Measurements from ENCODE around the gene GSK3A. TPM values are rescaled to one million over a fixed set of nuclear protein-coding genes. Genes with fewer than 3 reads are reported as not detected.

GSK3A gene
- 14.0 and 15.4 TPM in 2 replicates for total RNA-seq

DNA sequence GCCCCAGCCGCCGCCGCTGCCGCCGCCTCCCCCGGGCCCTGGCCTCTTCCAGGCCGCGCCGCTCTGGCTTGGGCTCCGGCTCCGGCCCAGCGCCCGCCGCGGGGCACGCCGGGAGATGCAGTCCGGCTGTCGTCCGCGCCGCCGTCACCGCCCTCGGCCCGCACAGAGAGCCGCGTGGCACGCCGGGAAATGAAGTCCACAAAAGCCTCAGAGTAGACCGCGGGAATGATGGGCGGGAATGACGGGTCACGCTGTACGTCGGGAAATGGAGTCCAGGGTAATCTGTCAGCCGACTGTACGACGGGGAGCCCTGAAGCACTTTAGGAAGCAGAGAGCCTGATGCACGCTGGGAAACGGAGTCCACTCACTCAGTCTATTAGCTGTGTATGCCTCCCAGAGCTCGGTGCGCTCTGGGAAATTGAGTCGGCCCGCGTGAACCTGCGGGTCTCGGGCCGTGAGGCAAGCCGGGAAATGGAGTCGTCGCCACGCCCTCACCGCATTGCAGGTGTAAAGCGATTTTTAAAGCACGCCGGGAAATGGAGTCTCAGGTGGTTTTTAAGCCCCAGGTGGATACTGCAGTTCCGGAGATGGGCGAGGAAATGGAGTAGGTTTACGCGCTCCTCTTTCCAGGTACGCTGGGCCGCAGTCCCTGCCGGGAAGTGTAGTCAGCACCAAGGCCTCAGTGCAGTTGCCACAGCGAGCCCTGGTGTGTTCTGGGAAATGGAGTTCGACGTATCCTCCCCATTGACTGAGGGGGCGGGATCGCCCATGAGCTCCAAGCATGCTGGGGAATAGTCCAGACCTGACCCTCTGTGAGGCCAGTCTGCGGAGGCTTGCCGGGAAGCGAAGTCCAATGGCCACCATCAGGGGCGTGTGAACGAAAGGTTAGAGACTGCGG lies at the start of gene GSK3A:
Gene GSK3A, minus strand, starts transcription at position 91 of the 898 bp plus-strand sequence. CDS start 137 bp downstream, outside the sequence.
- peak; percentile 99 for DNase-seq (ENCODE audit: low read depth, low spot score)

DNA sequence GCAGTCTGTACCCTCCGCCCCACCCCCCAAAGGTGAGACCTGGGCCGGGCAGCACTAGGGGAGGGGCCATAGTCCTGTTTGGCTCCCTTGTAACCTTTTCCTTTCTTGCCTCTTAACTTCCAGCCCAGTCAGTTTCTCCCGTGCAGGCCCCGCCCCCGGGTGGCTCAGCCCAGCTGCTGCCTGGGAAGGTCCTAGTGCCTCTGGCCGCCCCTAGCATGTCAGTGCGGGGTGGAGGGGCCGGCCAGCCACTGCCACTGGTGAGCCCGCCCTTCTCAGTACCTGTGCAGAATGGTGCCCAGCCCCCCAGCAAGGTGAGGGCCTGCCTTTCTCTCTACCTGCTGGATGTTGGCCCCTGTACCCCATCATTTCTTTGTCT lies 49.0 kb upstream of the GSK3A start:
- DNase-seq (ENCODE audit: low read depth, low spot score), result no peak

DNA sequence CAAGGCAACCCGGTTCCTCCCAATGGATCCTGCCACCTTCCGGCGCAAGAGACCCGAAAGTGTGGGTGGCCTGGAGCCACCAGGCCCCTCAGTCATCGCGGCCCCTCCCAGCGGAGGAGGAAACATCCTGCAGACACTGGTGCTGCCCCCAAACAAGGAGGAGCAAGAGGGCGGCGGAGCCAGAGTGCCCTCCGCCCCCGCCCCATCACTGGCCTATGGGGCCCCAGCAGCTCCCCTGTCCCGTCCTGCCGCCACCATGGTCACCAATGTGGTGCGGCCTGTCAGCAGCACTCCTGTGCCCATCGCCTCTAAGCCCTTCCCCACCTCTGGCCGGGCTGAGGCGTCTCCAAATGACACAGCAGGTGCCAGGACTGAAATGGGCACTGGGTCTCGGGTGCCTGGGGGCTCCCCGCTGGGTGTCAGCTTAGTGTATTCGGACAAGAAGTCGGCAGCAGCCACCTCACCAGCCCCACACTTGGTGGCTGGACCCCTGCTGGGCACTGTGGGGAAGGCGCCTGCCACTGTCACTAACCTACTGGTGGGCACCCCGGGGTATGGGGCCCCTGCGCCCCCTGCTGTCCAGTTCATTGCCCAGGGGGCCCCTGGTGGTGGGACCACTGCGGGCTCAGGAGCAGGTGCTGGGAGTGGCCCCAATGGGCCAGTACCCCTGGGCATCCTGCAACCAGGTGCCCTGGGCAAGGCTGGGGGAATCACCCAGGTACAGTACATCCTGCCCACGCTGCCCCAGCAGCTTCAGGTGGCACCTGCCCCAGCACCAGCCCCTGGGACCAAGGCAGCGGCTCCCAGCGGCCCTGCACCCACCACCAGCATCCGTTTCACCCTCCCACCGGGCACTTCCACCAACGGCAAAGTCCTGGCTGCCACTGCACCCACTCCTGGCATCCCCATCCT lies 48.4 kb upstream of the GSK3A start:
- no peak for DNase-seq (ENCODE audit: low read depth, low spot score)

DNA sequence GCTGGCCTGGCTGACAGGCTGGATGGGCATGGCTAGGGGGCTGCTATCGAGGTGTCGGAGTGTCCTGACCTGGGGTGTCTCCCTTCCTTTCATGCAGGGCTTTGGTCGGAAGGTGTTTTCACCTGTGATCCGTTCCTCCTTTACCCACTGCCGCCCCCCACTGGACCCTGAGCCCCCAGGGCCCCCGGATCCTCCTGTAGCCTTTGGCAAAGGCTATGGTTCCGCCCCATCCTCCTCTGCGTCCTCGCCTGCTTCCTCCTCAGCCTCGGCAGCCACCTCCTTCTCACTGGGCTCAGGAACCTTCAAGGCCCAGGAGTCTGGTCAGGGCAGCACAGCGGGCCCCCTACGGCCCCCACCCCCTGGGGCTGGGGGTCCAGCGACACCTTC lies 47.7 kb upstream of the GSK3A start:
- DNase-seq (ENCODE audit: low read depth, low spot score), result no peak

DNA sequence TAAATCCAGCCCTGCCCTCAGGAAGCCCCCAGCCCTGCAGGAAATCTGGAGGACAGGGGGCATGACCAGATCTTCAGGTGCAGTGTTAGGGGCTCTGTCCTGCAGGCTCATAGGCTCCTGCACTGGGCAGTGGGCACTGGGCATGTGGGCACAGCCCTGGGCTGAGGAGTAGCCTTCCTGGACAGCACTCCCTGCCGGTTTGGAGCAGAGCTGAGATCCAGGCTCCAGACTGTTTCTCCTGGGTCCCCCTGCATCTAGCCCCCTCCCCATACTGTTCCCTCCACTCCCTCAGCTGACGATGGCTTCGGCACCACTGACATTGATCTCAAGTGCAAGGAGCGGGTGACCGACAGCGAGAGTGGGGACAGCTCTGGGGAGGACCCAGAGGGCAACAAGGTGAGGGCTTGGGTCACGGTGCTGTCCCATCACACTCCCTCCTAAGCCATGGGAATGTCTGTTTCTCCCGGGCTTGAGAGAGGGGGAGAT lies 47.2 kb upstream of the GSK3A start:
- DNase-seq (ENCODE audit: low read depth, low spot score), result no peak

DNA sequence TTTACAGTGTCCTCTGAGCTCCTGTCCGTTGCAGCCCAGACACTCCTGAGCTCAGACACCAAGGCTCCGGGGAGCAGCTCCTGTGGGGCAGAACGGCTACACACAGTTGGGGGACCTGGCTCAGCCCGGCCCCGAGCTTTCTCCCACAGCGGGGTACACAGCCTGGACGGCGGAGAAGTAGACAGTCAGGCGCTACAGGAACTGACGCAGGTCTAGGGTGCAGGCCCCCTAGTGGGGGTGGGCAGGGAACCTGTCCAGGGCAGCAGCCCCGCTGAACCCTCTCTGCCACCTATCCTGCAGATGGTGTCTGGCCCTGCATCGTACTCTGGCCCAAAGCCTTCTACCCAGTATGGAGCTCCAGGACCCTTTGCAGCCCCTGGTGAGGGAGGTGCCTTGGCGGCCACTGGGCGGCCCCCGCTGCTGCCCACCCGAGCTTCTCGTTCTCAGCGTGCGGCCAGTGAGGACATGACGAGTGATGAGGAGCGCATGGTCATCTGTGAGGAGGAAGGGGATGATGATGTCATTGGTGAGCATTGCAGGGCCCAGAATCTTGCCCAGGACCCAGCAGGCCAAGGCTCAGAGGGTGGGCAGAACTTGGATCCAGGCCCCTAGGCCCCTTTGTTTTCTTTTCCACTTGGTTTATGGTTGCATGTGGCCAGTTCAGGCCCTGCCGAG lies 46.6 kb upstream of the GSK3A start:
- no peak for DNase-seq (ENCODE audit: low read depth, low spot score)

DNA sequence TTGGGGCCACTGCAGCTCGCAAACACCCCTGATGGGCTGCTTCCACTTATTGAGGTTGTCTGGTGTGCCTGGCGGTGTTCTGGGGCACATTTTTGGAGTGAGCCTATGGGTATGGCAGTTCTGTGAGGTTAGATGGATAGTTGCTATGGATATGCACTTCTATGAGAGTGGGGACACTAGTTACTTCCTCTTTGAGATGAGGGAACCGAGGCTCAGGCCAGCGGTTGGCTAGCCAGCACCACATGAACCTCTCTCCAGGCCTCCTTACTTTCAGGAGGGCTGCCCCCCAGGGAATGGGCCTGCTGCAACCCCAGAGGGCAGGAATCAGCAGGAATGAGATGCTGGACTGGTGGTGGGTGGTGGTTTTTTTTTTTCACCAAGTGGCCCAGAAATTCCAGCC lies 46.0 kb upstream of the GSK3A start:
- no peak for DNase-seq (ENCODE audit: low read depth, low spot score)

DNA sequence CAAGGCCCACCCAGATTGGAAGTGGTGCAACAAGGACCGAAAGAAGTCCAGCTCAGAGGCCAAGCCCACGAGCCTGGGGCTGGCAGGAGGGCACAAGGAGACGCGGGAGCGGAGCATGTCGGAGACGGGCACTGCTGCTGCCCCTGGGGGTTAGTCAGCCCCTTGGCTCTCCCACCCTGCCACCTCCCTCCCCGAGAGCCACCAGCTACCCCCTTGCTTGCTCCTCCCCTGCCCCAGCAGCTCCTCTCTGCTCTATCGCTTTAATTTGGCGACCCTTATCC lies 45.4 kb upstream of the GSK3A start:
- no peak for DNase-seq (ENCODE audit: low read depth, low spot score)

DNA sequence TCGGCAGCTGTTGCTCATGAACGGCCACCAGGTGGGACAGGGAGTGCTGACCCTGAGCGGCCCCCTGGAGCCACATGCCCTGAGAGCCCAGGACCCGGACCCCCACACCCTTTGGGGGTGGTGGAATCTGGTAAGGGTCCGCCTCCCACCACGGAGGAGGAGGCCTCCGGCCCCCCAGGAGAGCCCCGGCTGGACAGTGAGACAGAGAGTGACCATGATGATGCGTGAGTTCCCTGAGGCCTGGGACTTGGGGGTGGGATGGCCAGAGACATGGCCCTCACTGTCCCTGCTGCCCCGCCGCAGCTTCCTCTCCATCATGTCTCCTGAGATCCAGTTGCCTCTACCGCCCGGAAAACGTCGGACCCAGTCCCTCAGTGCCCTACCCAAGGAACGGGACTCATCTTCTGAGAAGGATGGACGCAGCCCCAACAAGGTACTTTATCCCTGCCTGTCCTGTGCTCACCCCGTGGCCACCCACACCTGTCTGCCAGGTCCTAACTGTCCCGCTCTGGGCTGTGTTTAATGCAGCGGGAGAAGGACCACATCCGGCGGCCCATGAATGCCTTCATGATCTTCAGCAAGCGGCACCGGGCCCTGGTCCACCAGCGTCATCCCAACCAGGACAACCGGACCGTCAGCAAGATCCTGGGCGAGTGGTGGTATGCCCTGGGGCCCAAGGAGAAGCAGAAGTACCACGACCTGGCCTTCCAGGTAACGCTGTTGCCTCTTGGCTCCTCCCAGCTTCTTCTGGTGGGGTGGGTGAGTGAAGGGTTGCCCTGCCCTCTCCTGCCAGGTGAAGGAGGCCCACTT lies 44.8 kb upstream of the GSK3A start:
- no peak for DNase-seq (ENCODE audit: low read depth, low spot score)

DNA sequence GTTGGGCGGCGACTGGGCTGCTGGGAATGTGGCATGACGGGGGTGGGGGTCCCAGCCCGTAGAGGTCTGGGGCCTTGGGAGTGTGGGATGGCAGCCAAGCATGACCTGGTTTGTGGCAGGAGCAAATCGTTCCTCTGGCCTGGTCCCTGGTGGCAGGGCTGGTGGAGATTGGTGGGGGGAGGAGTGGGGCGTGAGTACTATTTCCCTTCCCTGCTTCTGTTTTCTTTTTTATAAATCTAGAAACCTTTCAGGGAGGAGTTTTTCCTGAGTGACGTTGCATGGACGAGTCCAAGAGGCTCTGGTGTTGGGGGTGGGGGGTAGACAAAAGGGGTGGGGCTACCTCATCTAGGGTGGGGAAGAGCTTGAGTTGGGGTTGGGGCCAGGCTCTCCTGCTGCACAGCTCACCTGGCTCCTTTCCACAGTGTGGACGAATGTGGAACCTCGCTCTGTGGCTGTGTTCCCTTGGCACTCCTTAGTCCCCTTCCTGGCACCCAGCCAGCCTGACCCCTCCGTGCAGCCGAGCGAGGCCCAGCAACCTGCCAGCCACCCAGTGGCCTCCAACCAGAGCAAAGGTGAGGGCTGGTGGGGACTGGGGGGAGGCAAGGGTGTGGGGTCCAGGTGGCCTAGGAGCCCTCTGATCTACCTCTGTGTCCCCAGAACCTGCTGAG lies 44.1 kb upstream of the GSK3A start:
- no peak for DNase-seq (ENCODE audit: low read depth, low spot score)

DNA sequence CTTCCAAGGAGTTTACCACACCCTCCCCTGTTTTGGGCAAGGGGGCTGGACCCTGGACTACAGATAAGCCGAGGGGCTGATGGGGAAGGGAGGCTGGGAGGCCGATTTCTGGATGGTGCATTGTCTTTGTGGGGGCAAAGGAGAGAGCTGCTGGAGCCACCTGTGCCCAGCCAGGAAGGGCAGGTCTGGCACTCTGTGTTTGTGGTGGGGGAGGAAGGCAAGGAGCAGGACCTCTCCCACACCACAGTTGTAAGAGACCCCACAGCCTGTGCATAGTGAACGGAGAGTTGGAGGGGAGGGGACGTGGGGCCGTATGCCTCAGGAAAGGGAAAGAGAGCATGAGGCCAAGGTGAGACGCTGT lies 43.6 kb upstream of the GSK3A start:
- DNase-seq (ENCODE audit: low read depth, low spot score), result no peak

DNA sequence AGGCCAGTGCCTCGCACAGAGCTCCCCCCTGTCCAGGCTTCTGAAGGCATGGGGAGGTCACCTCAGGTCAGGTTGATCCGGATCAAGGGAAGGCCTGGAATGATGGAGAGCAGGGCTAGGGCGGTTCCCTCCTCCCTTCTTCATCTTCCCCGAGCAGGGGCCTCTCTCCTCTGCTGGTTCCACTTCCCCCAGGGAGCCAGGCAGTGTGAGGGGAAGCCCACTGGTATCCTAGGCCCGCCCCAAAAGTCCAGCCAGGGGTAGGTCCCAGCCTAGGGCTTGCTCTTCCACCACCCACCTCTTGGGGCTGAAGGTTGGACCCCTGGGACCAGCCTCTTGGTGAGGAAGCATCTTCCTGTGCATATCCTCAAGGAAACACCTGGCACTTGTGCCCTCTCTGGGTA lies 43.1 kb upstream of the GSK3A start:
- DNase-seq (ENCODE audit: low read depth, low spot score), result no peak

DNA sequence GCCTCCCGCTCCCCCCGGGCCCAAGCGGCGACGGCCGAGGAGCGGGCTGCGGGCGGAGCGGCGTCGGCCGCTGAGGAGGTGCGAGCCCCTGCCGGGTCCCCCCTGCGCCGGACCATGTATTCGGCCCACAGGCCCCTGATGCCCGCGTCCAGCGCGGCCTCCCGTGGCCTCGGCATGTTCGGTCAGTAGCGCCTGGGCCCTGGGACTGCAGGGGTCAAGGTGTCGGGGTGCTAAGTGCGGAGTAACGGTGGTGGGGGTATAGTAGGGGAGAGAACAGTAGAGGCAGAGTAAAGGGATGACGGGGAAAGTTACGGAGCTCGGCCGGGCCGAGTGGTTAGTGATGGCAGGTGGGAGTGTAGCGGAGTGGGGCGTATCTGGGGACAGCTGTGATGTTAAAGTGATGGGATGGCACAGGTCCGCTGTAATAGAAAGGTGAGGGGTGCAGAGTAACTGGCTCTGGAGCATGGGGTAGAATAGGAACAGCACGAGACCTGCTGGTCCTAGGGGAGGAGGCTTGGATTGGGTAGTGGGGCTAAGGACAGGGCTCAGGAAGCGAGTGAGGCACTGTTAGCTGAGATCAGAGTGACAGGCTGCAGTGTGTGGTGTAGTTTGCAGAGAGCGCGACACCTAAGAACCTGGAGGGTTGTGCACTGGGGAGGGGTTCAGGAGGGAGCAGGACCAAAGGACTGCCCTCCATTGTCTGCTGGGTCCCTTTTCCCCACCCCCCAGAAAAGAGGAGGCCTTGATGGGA lies 42.4 kb upstream of the GSK3A start:
- no peak for DNase-seq (ENCODE audit: low read depth, low spot score)

DNA sequence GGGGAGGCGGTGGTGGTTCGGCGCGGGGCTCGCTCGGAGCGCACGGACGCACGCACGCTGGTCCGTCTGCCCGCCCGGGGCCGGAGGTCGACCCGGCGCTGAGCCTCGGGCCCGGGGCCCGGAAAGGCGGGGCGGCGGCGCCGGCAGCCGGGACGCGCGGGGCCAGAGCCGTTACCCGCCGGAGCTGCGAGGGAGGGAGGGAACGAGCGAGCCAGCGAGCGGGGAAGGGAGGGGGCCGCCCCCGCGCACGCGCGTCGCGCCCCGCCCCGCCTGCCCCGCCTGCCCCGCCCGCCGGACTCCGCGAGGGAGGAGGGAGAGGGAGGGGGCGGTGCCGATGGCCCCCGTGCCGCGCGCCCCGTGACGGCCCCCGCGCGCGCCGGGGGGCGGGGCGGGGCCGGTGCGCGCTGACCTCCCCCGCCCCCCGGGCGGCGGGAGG lies 41.7 kb upstream of the GSK3A start:
- no peak for DNase-seq (ENCODE audit: low read depth, low spot score)

DNA sequence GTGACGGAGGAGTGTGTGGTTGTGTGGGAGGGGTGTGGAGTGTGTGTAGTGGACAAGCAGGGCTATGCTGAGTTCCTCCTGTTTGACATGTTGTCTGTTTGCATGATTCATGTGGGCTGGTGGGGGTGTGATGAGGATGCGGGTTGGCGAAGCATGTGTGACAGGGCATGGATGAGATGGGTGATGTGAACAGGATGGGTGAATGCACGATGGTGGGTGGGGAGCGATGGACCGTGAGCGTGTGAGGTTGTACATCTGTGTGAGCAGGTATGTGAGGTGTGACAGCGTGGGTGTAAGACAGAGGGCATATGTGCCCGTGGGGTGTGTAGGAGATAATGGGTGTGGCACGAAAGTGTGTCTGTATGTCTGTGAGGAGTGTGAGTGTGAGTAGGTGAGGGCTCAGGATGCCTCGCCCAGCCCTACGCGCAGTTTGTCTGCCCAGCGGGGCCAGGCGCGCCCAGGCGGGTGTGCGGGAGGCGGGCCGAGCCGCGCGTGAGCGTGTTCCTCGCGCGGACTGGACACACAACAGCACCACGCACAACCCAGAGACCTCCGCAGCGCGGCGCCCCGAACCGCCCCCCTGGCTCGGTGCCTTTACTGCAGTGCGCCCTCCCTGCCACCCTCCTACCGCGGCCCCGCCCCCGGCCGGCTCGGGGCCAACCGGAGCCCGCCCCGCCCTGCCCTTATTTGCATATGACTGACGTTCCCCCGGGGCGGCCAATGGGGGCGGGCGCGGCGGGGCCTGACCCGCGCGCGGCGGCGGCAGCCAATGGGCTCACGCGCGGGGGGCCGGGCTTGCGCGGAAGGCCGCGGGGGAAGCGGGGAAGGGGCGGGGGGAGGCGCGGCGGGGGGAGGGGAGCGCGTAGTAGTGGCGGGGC lies 41.0 kb upstream of the GSK3A start:
- DNase-seq (ENCODE audit: low read depth, low spot score), result peak; percentile 69

DNA sequence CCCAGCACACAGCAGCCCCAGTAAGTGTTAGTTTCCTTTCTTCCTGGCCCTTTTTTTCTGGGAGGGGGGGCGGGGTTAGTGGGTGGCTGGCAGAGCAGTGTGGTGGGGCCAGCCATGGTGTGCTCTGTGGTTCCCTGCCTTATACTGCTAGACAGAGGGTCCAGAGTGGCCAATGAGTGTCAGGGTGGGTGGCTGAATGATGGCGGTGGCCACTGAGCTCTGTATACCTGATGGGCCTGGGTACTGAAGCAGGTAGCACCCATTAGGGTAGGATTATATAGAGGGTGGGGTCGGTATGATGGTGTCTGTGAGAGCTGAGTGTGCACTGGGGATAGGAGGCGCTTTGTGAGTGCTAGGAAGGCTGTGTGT lies 40.4 kb upstream of the GSK3A start:
- DNase-seq (ENCODE audit: low read depth, low spot score), result no peak

DNA sequence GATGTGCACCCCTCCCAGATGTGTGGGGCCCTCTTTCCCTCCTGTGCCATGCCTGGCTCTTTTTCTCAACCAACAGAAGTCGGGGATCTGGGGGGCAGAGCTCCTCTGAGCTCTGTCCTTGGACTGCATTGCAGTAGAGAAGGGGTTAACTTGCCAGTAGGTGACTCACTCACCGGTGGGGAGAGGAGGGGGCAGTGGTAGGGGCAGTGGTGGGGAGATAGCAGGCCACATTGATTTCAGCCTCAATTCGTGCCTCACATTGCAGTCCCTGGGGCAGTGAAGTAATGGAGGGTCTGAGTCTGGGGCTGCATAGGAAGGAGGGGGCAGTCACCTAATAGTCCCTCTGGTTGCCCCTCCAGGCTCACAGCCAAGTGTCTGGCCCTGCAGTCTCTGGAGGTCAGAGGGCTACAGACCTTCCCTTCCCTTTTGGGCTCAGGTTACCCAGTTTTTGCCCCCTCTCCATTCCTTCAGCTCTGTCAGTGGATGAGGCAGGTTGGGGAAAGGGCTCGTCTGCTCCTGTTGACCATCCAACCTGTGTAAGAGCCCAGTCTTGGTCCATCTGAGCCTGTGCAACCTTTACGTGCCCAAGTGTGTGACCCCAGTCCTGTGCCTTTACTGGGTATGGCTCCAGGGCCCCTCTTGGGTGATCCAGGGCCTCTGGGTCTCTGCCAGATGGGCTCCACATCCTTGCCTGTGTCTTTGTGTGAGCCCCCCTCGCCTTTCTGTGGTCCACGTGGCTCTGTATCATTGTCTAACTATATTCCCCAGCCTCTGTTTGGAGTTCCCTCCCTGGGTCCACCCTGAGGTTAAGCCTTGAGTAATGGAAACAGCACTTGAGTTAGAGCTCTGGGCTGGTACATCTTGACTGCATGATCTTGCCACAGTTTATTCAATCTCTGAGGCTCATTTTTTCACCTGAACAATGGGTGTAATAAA lies 39.7 kb upstream of the GSK3A start:
- DNase-seq (ENCODE audit: low read depth, low spot score), result no peak
